Thyroid gland (tissue), 4 donors: ENCODE measurements around the gene OXTR. TPM values are rescaled to one million over a fixed set of nuclear protein-coding genes. Genes with fewer than 3 reads are reported as not detected.

Experiments
- DNase-seq, 2 donors: peaks; one replicate each; pipeline ENCODE4 v3.0.0-alpha.2; 2019
- H3K27ac ChIP-seq, 3 donors: fragments of 200-600 bp; sonication (generic); 1 replicate in 2 of 3; 2 replicates in 1 of 3; pipeline ENCODE4 v1.5.1; 2016 to 2019; ENCODE audit warnings: mild to moderate bottlenecking in 1 of 3, moderate library complexity in 1 of 3
- H3K27me3 ChIP-seq: fragments of 200-600 bp; sonication (generic); one replicate; pipeline ENCODE4 v1.5.1; 2019
- H3K36me3 ChIP-seq, 2 donors: fragments of 200-600 bp; sonication (generic); one replicate each; pipeline ENCODE4 v1.5.1; 2016 to 2019
- H3K4me1 ChIP-seq, 2 donors: fragments of 200-600 bp; sonication (generic); one replicate each; pipeline ENCODE4 v1.5.1; 2017 to 2019
- H3K4me3 ChIP-seq, 3 donors: fragments of 200-600 bp; sonication (generic); replicated peaks in 1 of 3; 1 replicate in 2 of 3; 2 replicates in 1 of 3; pipeline ENCODE4 v1.5.1; 2016; ENCODE audit warnings: mild to moderate bottlenecking in 1 of 3
- H3K9me3 ChIP-seq: fragments of 200-600 bp; sonication (generic); one replicate; pipeline ENCODE4 v1.5.1; 2017
- CTCF ChIP-seq, 6 experiments: fragments of 200-600 bp in 3 of 6; fragments of 450-650 bp in 3 of 6; sonication (generic) in 3 of 6; IDR thresholded peaks; one replicate each; pipeline ENCODE4 v1.5.1; 2016 to 2019; ENCODE audit warnings: antibody characterized with exemption in 6 of 6, mild to moderate bottlenecking in 2 of 6, inconsistent platforms in 1 of 6, moderate library complexity in 1 of 6
- POLR2A ChIP-seq, 2 donors: fragments of 450-650 bp; IDR thresholded peaks; one replicate each; pipeline ENCODE4 v1.6.1; 2017; ENCODE audit warnings: antibody characterized with exemption in 2 of 2, mild to moderate bottlenecking in 2 of 2, moderate library complexity in 1 of 2
- WGBS, 2 donors: methylation state at CpG; one replicate each; pipeline ENCODE4 v1.1.5; 2017; 5-methylcytosine and 5-hydroxymethylcytosine counted together
- intact Hi-C: fragments of 100-400 bp; cut with DNase I; formaldehyde crosslinking; loops from one replicate; pipeline ENCODE4 v1.15.1; 2023
- total RNA-seq, 4 donors: library from RNA; depleted of rRNA; stranded (reverse); fragments of >200 nt; gene quantifications; one replicate each; pipeline ENCODE4 v1.2.3, GENCODE V29; 2016

Gene OXTR
- total RNA-seq, 4 donors from 2014 or later: 0.13 to 0.56 (median 0.39) TPM

GRCh38 chr3:8777201-8777977 is 8.0 kb upstream of the OXTR start:
- Histone ChIP-seq H3K4me3 (no peak overlapping the region), H3K4me1 (no peaks in the 10 kb centered on the region), H3K9me3 (no peaks in the 10 kb centered on the region), H3K36me3 (no peaks in the 10 kb centered on the region), H3K27ac (no peak overlapping the region), H3K27me3 (no peaks in the 10 kb centered on the region)
- 80 to 84% methylated on average over 5 of the region's 5 CpGs for WGBS, 2 donors
- DNase-seq: no peak
- intact Hi-C loops: no loop called here
- no peak for TF ChIP-seq POLR2A (IDR thresholded peaks at IDR 0.05)
- TF ChIP-seq CTCF (IDR thresholded peaks at IDR 0.05): no peak

GRCh38 chr3:8776406-8776805 is 7.0 kb upstream of the OXTR start:
- WGBS, 2 donors: 44 to 45% methylated on average over 4 of the region's 4 CpGs
- H3K27ac ChIP-seq: no peak overlapping the region
- H3K4me1 ChIP-seq: no peaks in the 10 kb centered on the region
- intact Hi-C loops: no loop called here
- H3K36me3 ChIP-seq: no peaks in the 10 kb centered on the region
- no peaks in the 10 kb centered on the region for H3K9me3 ChIP-seq
- no peaks in the 10 kb centered on the region for H3K27me3 ChIP-seq
- no peak overlapping the region for H3K4me3 ChIP-seq
- no peak for TF ChIP-seq POLR2A (IDR thresholded peaks at IDR 0.05)
- no peak for TF ChIP-seq CTCF (IDR thresholded peaks at IDR 0.05)
- DNase-seq: no peak

GRCh38 chr3:8775602-8776001 is 6.2 kb upstream of the OXTR start:
- no peak overlapping the region for H3K27ac ChIP-seq
- TF ChIP-seq CTCF (IDR thresholded peaks at IDR 0.05): no peak
- TF ChIP-seq POLR2A (IDR thresholded peaks at IDR 0.05): no peak
- WGBS, 2 donors: 93% methylated on average over 6 of the region's 6 CpGs
- H3K9me3 ChIP-seq: no peaks in the 10 kb centered on the region
- H3K4me3 ChIP-seq: no peak overlapping the region
- DNase-seq: no peak
- intact Hi-C loops: no loop called here
- no peaks in the 10 kb centered on the region for H3K36me3 ChIP-seq
- no peaks in the 10 kb centered on the region for H3K4me1 ChIP-seq
- no peaks in the 10 kb centered on the region for H3K27me3 ChIP-seq

GRCh38 chr3:8775181-8775580 is 5.8 kb upstream of the OXTR start:
- intact Hi-C loops: no loop called here
- 81 to 84% methylated on average over 5 of the region's 5 CpGs for WGBS, 2 donors
- no peak overlapping the region for H3K27ac ChIP-seq
- DNase-seq: no peak
- H3K9me3 ChIP-seq: no peaks in the 10 kb centered on the region
- H3K27me3 ChIP-seq: no peaks in the 10 kb centered on the region
- TF ChIP-seq CTCF (IDR thresholded peaks at IDR 0.05): no peak
- no peak for TF ChIP-seq POLR2A (IDR thresholded peaks at IDR 0.05)
- no peaks in the 10 kb centered on the region for H3K4me1 ChIP-seq
- H3K36me3 ChIP-seq: no peaks in the 10 kb centered on the region
- no peak overlapping the region for H3K4me3 ChIP-seq

GRCh38 chr3:8773941-8774542 is 4.6 kb upstream of the OXTR start:
- 80 to 91% methylated on average over 5 of the region's 5 CpGs for WGBS, 2 donors
- intact Hi-C loops: no loop called here
- H3K9me3 ChIP-seq: no peaks in the 10 kb centered on the region
- no peak for TF ChIP-seq POLR2A (IDR thresholded peaks at IDR 0.05)
- TF ChIP-seq CTCF (IDR thresholded peaks at IDR 0.05): no peak
- no peak overlapping the region for H3K27ac ChIP-seq
- no peak overlapping the region for H3K4me3 ChIP-seq
- peaks cover 7% of the 10 kb centered on the region for H3K27me3 ChIP-seq
- DNase-seq: no peak
- peaks cover 4 to 6% of the 10 kb centered on the region in 2 donors for H3K4me1 ChIP-seq
- H3K36me3 ChIP-seq: no peaks in the 10 kb centered on the region
